ENCODE data around the gene PPIA. TPM values are rescaled to one million over a fixed set of nuclear protein-coding genes. Genes with fewer than 3 reads are reported as not detected.

The PPIA gene
- total RNA-seq, 1 donor from 2014 or later: 2,446 TPM

Other genes starting within 250 kb of the PPIA start
- gene DDX56, start 222.8 kb upstream of the PPIA start, total RNA-seq: 131 and 135 TPM in 2 replicates
- gene TMED4, start 214.4 kb upstream of the PPIA start, total RNA-seq: 70.3 and 75.1 TPM in 2 replicates
- gene OGDH, start 190.1 kb upstream of the PPIA start, total RNA-seq: 105 and 109 TPM in 2 replicates
- 105 TPM in 2 replicates for gene ZMIZ2, start 47.8 kb upstream of the PPIA start, total RNA-seq
- gene H2AZ2, start 51.4 kb downstream of the PPIA start, total RNA-seq: 204 and 208 TPM in 2 replicates
- 32.9 and 33.9 TPM in 2 replicates for gene PURB, start 88.8 kb downstream of the PPIA start, total RNA-seq
- 442 and 450 TPM in 2 replicates for gene MYO1G, start 182.3 kb downstream of the PPIA start, total RNA-seq
- gene CCM2, start 203.5 kb downstream of the PPIA start, total RNA-seq: 61.3 and 61.7 TPM in 2 replicates

Measured in activated T-helper 2 cell treated with anti-CD3 and anti-CD28 coated beads, Interferon-gamma antibody, Interleukin-2, Interleukin-4, amounts not matched to agents 10 μg/mL and 5 μg/mL and 100 μg/mL, durations not matched to agents 14 hours and 24 hours and 36 hours (primary cell).